SW 1271 (cell line): Measurements from ENCODE around the gene MYD88.

Source experiments
- DNase-seq, 2 experiments: peaks; one replicate each; lab custom pipeline; 2025; lab: John Stamatoyannopoulos, UW

MYD88 gene

DNA sequence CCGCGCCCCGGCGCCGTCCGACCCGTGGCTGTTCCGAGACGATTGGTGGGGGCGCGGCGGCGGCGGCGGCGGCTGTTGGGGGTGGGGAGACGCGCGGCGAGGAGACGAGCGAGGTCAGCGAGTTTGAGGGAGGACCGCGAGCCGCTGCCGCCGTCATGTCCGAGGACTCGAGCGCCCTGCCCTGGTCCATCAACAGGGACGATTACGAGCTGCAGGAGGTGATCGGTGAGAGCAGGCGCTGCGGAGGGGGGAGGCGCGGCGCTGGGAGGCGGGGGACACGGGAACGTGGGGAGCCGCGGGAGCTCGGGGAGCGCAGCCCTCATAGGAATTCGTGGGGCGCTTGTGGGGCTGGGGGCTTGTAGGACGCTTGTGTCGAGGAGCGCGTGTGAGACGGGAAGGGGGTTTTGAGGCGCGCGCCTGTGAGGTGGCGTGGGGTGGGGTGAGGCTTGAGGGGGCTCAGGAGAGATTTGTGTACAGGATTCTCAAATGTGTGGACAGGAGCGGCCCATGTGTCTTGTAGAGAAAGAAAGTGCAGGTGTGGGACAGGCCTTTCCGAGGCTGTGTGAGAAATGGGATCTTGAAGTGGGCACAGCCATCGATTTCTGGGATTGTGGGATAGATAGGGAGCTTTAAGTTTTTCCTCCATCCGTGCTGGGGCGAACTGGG lies 27.4 kb downstream of the MYD88 start:
- DNase-seq: peak in 1 of 2 experiments; percentile 82

DNA sequence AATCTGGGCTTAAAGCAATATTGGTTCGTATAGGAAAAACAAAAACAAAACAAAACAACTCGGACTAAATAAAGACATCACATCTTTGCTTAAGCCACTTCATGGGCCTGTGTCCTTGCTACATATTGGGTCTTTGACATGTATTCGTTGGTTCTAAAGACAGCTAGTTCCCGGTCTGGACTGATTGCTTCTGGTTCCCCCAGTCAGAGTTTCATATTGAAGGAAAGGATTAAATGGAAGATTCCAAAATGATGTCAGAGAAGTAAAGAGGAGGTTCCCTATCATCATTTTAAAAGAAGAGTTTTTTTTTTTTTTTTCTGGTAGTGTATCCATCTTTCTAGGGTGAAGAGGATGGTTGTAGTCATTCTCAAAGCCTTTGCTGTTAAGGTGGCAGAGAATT lies 29.1 kb downstream of the MYD88 start:
- DNase-seq: peak in 1 of 2 experiments; percentile 17

DNA sequence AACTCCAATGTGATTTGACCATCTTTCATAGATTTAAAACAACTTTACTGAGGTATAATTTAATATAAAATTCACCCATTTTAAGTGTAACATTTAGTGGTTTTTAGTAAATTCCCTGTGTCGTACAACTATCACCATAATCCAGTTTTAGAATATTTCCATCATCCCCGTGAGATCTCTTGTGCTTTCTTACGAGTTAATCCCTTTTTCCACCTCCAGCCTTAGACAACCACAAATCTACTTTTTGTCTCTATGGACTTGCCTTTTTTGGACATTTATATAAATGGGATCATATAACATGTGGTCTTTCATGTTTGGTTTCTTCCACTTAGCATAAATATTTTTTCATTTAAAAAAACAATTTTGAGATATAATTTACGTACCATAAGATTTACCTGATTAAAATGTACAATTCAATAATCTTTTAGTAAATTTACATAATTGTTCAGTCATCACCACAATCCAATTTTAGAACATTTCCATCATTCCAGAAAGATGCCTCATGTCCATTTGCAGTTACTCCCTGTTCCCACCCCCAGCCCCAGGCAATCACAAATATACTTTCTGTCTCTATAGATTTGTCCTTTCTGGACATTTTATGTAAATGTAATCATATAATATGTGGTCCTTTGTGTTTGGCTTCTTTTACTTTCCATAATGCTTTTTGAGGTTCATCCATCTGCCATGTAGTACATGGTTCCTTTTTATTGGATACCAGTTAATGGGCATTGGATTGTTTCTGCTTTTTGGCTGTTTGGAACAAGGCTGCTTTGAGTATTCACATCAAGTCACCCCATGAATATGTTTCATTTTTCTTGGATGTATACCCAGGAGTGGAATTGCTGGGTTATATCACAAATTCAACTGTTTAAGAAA lies 29.9 kb downstream of the MYD88 start:
- DNase-seq: peak in 1 of 2 experiments; percentile 44

DNA sequence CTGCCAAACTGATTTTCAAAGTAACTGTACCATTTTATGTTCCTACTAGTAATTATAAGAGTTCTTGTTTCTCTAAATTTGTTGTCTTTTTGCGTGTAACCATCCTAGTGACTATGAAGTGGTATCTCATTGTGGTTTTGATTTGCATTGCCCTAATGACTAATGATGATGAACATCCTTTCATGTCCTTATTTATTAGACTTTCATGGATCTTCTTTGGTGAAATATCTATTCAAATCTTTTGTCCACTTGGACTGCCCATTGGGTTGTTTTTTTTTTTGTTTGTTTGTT lies 30.5 kb downstream of the MYD88 start:
- DNase-seq: no peak

DNA sequence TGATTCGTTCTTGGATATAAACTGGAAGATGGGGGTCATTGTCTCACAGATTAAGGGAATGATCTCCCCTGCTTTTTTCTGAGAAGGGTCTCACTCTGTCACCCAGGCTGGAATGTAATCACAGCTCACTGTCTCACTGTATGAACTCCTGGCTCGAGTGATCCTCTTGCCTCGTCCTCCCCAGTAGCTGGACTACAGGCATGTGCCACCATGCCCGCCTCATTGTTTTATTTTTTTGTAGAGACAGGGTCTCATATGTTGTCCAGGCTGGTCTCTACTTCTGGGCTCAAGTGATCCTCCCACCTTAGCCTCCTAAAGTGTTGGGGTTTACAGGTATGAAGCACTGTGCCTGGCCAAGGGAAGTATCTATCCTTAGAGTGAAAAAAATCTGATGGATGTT lies 32.3 kb downstream of the MYD88 start:
- no peak for DNase-seq

DNA sequence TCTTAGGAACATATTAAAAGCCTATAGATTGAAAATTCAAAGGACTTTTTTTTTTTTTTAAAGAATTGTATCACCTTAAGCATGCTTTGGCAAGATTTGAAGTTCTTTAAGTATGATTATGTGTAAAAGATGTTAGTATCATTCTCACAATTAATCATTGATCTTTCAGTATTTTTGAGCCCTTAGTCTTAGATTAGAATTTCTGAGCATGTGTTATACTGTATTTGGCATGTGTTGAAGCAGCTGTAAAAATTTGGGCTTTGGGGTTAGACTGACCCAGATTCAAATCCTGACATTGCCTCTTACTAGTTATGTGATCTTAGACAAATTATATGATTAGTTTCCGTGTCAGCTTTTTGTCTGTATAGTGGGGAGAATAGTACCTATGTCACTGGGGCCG lies 33.2 kb downstream of the MYD88 start:
- DNase-seq: no peak

DNA sequence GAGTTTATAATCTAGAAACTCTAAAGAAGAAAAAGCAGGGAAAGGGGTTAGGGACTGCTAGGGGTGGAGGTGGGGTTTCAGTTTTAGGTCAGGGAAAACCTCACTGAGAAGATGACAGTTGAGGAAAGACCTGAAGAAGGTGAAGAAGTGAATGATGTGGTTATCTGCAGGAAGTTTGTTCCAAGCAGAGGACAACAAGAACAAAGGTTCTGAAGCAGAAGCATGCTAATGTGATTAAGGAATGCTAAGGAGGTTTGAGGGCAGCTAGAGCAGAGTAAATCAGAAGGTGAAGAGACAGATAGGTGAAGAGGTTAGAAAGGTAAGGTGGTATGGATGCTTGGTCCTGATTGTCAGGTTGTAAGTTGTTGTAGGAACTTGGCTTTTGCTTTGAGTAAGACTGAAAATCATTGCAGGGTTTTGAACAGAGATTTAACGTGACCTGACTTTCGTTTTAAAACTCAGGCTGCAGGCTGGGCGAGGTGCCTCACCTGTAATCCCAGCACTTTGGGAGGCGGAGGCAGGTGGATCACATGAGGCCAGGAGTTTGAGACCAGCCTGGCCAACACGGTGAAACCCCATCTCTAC lies 35.5 kb downstream of the MYD88 start:
- no peak for DNase-seq

DNA sequence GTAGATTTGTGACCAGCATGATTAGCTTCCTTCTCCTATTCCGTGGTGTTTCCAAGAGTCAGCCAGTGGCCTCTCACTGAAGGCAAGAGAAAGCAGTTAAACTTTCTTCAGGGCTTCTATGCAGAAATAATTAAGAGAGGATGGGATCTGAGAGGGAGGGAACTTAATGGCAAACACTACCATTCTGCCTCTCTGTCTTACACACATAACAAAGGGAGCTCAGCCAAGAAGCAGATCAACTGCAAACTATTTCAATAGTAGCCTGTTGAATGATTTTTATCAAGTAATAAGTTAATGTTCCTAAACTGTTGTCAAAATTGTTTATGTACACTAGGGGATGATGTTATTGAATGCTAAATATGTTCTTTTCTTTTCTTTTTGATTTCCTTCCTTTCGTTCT lies 38.7 kb downstream of the MYD88 start:
- DNase-seq: no peak

DNA sequence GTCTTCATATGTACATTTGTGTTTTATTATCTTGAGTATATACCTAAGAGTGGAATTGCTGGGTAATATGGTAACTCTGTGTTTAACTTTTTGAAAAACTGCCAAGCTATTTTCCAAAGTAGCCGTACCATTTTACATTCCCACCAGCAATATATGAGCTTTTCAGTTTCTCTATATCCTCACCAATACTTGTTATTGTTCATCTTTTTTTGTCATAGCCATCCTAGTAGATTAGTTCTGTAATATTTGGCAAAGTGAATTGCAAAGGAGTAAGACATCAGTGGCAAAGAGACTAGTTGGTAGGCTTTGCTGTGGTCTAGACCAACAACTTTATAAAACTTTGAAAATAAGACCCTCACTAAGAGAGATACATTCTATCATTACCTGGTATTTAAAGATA lies 48.3 kb downstream of the MYD88 start:
- no peak for DNase-seq

DNA sequence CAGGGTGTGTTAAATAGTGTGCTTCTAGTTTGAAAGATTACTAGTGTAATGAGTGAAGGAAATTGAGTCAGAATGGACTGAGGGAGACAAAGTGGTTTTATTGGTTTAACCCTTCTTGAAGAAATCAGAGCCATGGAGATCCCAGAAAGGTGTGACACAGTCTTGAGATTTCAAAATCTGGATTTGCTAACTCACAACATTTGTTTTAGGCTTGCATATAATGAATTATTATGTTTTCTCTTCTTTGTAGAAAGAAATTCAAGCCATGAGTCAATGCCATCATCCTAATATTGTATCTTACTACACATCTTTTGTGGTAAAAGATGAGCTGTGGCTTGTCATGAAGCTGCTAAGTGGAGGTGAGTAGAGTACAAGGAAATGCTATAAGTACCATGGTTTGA lies 52.0 kb downstream of the MYD88 start:
- no peak for DNase-seq
